Cardiac fibroblast (primary cell): ENCODE results near the gene AP3S2.

ENCODE experiments used
- DNase-seq, 2 donors: peaks; one replicate each; pipeline versions ENCODE4 v3.0.0 to v3.0.0-alpha.2; 2010; ENCODE audit warnings: low read depth in 2 of 2
- H3K4me3 ChIP-seq, 2 donors: replicated peaks in 1 of 2; 1 replicate in 1 of 2; 2 replicates in 1 of 2; pipeline ENCODE4 v1.5.1; 2011; ENCODE audit warnings: low read depth in 2 of 2, low read length in 2 of 2, mild to moderate bottlenecking in 2 of 2, moderate library complexity in 1 of 2
- TF ChIP-seq, protein P1 (sequence below): IDR thresholded peaks from one replicate; pipeline ENCODE4 v1.5.1; 2011; ENCODE audit warnings: low read depth, mild to moderate bottlenecking, low read length, inconsistent platforms

AP3S2 gene

DNA sequence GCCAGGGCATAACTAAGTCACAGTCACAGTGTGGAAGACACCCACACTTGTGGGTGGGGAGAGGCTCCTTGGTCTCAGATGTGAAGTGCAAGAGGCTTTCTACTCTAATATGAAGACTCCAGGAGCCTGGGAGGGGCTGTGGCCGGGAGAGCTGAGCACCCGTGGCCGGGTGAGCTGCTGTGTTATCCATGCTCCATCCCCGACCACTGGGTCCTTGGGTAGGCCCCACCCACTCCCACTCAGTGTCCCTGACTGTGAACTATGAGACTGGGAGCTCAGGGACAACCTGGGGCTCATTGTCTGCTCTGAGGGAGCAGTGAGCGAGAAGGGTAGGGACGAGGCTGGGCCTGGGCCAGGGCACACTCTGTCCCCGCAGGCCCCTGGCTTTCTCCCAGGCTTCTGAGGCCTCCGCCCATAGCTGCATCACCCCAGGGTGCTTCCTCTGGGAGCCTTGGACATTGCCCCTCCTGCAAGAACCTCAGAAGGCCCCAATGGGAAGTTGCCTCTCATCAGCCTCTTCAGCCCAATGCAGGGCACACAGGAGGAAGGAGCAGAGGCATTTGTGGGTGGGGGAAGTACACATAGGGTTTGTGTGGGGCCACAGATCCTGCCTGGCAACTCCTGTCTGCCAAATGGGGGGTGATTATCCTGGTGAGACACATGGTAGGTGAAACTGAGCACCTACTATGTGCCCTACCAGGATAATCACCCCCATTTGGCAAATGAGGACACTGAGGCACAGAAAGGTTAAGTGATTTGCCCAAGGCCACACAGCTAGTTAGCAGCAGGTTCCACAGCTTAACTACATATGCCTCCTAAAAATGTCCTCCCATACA lies 81.6 kb downstream of the AP3S2 start:
- TF ChIP-seq, protein P1, sequence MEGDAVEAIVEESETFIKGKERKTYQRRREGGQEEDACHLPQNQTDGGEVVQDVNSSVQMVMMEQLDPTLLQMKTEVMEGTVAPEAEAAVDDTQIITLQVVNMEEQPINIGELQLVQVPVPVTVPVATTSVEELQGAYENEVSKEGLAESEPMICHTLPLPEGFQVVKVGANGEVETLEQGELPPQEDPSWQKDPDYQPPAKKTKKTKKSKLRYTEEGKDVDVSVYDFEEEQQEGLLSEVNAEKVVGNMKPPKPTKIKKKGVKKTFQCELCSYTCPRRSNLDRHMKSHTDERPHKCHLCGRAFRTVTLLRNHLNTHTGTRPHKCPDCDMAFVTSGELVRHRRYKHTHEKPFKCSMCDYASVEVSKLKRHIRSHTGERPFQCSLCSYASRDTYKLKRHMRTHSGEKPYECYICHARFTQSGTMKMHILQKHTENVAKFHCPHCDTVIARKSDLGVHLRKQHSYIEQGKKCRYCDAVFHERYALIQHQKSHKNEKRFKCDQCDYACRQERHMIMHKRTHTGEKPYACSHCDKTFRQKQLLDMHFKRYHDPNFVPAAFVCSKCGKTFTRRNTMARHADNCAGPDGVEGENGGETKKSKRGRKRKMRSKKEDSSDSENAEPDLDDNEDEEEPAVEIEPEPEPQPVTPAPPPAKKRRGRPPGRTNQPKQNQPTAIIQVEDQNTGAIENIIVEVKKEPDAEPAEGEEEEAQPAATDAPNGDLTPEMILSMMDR, result no peak
- peak; percentile 58 to 74 for DNase-seq
- peak overlapping the region; percentile 17 to 73 for H3K4me3 ChIP-seq

DNA sequence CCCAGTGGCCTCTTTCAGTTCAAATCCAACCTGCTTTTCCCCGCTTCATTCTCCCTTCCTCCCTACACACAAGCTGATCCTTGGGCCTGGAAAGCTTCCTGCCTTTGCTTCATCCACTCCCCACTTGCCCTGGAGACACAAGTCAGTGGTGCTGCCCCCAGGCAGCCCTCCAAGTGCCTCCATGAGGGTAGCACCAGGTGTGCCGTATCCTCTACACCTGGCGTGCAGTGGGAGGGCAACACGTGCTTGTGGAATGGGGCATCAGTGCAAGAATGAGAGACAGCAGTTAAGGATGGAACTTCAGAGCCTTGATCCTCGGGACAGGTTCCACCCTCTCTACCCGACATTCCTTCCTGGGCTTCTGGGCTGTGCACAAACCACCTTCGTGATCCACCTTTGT lies 83.0 kb downstream of the AP3S2 start:
- TF ChIP-seq, protein P1, result no peak
- no peak overlapping the region for H3K4me3 ChIP-seq
- no peak for DNase-seq

DNA sequence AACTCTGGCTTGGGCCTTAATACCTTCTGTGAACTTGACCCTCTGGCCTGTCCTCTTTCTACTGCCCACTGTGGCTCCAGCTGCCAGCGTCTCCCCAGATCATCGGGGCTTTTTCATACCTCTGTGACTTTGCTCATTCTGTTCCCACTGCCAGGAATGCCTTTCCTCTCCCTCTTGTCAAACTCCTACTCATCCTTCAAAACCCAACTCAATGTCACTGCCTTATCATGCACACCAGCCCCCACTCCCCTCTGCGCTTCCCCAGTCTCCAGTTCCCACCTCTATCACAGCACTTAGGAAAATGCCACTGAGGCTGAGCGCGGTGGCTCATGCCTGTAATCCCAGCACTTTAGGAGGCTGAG lies 84.0 kb downstream of the AP3S2 start:
- H3K4me3 ChIP-seq, result no peak overlapping the region
- TF ChIP-seq, protein P1, result no peak
- no peak for DNase-seq

DNA sequence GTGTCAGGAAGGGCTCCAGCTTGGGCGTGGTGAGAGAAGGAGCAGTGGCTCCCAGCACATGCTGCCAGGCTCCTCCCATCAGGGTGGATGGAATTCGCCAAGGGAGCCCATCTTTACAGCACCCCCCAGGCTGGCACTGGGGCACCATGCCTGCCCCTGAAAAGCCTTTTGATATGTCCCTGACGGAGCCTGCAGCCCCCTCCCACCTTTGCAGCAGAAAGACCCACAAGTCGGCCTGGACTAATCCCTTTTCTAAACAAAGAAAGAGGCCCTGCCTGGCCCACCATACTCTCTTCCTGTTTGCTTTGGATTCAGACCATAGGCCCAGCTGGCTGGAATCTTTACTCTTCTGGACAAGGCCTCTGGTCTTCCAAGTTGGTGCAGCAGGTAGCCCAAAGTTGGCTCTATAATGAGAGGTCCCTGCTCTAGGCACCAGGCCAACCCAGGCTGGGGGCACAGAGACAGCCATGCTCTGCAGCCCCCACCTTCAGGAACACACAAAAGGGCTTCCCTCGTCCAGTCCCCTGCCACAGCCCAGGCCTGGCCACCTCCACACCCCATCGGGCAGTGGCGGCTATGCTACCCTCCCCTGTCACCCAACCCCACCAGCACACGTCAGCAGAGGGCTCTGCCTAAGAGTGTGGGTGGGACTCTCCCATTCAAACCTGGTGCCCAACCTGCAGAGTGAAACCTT lies 84.6 kb downstream of the AP3S2 start:
- DNase-seq, result peak; percentile 42 to 53
- TF ChIP-seq, protein P1, result no peak
- no peak overlapping the region for H3K4me3 ChIP-seq

- TF ChIP-seq, protein P1, result no peak
- no peak for DNase-seq
- H3K4me3 ChIP-seq, result no peak overlapping the region
Measured at GRCh38 chr15:89808160-89808870, 85.5 kb downstream of the AP3S2 start.

GRCh38 chr15:89807689-89808088 lies 86.1 kb downstream of the AP3S2 start:
- DNase-seq, result no peak
- no peak overlapping the region for H3K4me3 ChIP-seq
- TF ChIP-seq, protein P1, result no peak
